Fibroblast of lung (primary cell): ENCODE results near the gene HECTD4. TPM values are rescaled to one million over a fixed set of nuclear protein-coding genes. Genes with fewer than 3 reads are reported as not detected.

Experiments
- DNase-seq, 2 donors: peaks; one replicate each; pipeline versions ENCODE4 v3.0.0 to v3.0.0-alpha.2; 2010; ENCODE audit warnings: low read depth in 2 of 2
- H2AFZ ChIP-seq: 2 replicates; pipeline ENCODE4 v1.5.1; 2012; ENCODE audit warnings: low read length, control low read depth, inconsistent platforms
- H3K27ac ChIP-seq: 2 replicates; pipeline ENCODE4 v1.5.1; 2011; ENCODE audit warnings: low read length, control low read depth; ENCODE audit not compliant: insufficient read depth
- H3K27me3 ChIP-seq: 2 replicates; pipeline ENCODE4 v1.5.1; 2011; ENCODE audit warnings: mild to moderate bottlenecking, low read length; ENCODE audit not compliant: control insufficient read depth, insufficient read depth
- H3K36me3 ChIP-seq: 2 replicates; pipeline ENCODE4 v1.5.1; 2011; ENCODE audit warnings: low read length; ENCODE audit not compliant: control insufficient read depth, insufficient read depth
- H3K4me1 ChIP-seq: 2 replicates; pipeline ENCODE4 v1.5.1; 2011; ENCODE audit warnings: low read length; ENCODE audit not compliant: control insufficient read depth, insufficient read depth; ENCODE audit errors: extremely low read depth
- H3K4me2 ChIP-seq: 2 replicates; pipeline ENCODE4 v1.5.1; 2011; ENCODE audit warnings: low read length, control low read depth; ENCODE audit not compliant: insufficient read depth; ENCODE audit errors: extremely low read depth
- H3K4me3 ChIP-seq, 4 experiments: fragments of 200-600 bp in 1 of 4; sonication (generic) in 1 of 4; replicated peaks in 1 of 4; 2 replicates each; pipeline ENCODE4 v1.5.1; 2011 to 2016; ENCODE audit warnings: low read length in 4 of 4, low read depth in 3 of 4, mild to moderate bottlenecking in 3 of 4, control low read depth in 2 of 4, inconsistent platforms in 1 of 4, mixed read lengths in 1 of 4; ENCODE audit not compliant: insufficient read depth in 1 of 4; ENCODE audit errors: control extremely low read depth in 1 of 4
- H3K79me2 ChIP-seq: 2 replicates; pipeline ENCODE4 v1.5.1; 2012; ENCODE audit warnings: mild to moderate bottlenecking, low read length, inconsistent platforms; ENCODE audit not compliant: control insufficient read depth, insufficient read depth
- H3K9ac ChIP-seq: 2 replicates; pipeline ENCODE4 v1.5.1; 2011; ENCODE audit warnings: mild to moderate bottlenecking, low read length, control low read depth; ENCODE audit not compliant: insufficient read depth
- H3K9me3 ChIP-seq: 2 replicates; pipeline ENCODE4 v1.5.1; 2012; ENCODE audit warnings: low read depth, low read length; ENCODE audit not compliant: control insufficient read depth, insufficient read depth
- H4K20me1 ChIP-seq: 2 replicates; pipeline ENCODE4 v1.5.1; 2011; ENCODE audit warnings: low read length; ENCODE audit not compliant: control insufficient read depth, insufficient read depth; ENCODE audit errors: extremely low read depth
- CTCF ChIP-seq, 2 donors: IDR thresholded peaks in 1 of 2; conservative IDR thresholded peaks in 1 of 2; 1 replicate in 1 of 2; 2 replicates in 1 of 2; pipeline ENCODE4 v1.5.1; 2011 to 2012; ENCODE audit warnings: low read length in 2 of 2, control low read depth in 1 of 2, inconsistent platforms in 1 of 2, low read depth in 1 of 2, mild to moderate bottlenecking in 1 of 2
- EZH2 ChIP-seq: IDR thresholded peaks from 2 replicates; pipeline ENCODE4 v1.5.1; 2012; ENCODE audit warnings: low read length, control low read depth, mild to moderate bottlenecking; ENCODE audit errors: missing control alignments
- polyA plus RNA-seq, 2 donors: library from polyadenylated mRNA; depleted of rRNA in 1 of 2; stranded (reverse) in 1 of 2; unstranded in 1 of 2; fragments of >200 nt; gene quantifications; 2 replicates each; pipeline ENCODE4 v1.2.1, GENCODE V29; 2011 to 2012; ENCODE audit warnings: missing spikeins in 1 of 2
- total RNA-seq: library from RNA; depleted of rRNA; stranded (reverse); fragments of >200 nt; gene quantifications from 2 replicates; pipeline ENCODE4 v1.2.1, GENCODE V29; 2014

HECTD4 gene
- total and polyA plus RNA-seq, 2 donors (not counting 1 experiment from before 2014, with no cell fraction given): 5.1 to 31.7 TPM

- TF ChIP-seq EZH2: no peak
- TF ChIP-seq CTCF (conservative IDR thresholded peaks at IDR 0.05 in 1 of 2, IDR thresholded peaks at IDR 0.05 in 1 of 2; ENCODE audit: low read depth in 1 of 2, low read length in 2 of 2): no peak
- Histone ChIP-seq H3K9ac (no peak overlapping the region), H3K79me2 (no peaks in the 10 kb centered on the region), H3K4me3 (no peak overlapping the region), H3K27ac (no peak overlapping the region), H3K4me2 (no peak overlapping the region), H3K27me3 (no peaks in the 10 kb centered on the region), H3K9me3 (no peaks in the 10 kb centered on the region), H3K4me1 (no peaks in the 10 kb centered on the region), H4K20me1 (no peaks in the 10 kb centered on the region), H2AFZ (no peak overlapping the region), H3K36me3 (peaks cover 17% of the 10 kb centered on the region)
- DNase-seq: no peak
Measured at GRCh38 chr12:112196196-112196875, 185.9 kb downstream of the HECTD4 start.

- peaks cover 19% of the 10 kb centered on the region for H3K36me3 ChIP-seq
- no peak overlapping the region for H2AFZ ChIP-seq
- no peaks in the 10 kb centered on the region for H4K20me1 ChIP-seq
- no peaks in the 10 kb centered on the region for H3K9me3 ChIP-seq
- no peaks in the 10 kb centered on the region for H3K79me2 ChIP-seq
- H3K4me1 ChIP-seq: no peaks in the 10 kb centered on the region
- DNase-seq: no peak
- TF ChIP-seq CTCF (conservative IDR thresholded peaks at IDR 0.05 in 1 of 2, IDR thresholded peaks at IDR 0.05 in 1 of 2; ENCODE audit: low read depth in 1 of 2, low read length in 2 of 2) (no peak), EZH2 (no peak)
- no peak overlapping the region for H3K4me2 ChIP-seq
- H3K27ac ChIP-seq: no peak overlapping the region
- H3K27me3 ChIP-seq: no peaks in the 10 kb centered on the region
- no peak overlapping the region for H3K4me3 ChIP-seq
- no peak overlapping the region for H3K9ac ChIP-seq
Measured at GRCh38 chr12:112194601-112195247, 187.5 kb downstream of the HECTD4 start.

DNA sequence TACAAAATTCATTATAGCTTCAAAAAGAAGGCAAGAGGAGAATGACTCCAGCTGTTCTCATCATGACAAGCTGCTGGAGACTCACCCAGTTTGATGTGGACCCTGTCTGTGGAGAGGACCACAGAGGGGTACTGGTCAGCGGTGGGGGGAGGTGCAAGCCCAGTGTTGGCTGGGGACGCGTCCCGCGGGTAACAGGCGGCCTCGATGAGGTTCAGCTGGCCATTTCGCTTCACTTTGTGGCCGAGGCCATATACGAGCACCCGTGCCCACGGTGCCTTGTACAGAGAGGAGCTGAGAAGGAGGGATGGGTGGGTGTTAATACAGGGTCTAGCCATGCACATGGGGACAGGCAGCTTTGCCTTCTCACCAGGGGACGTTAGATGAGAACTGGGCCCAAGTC lies 189.8 kb downstream of the HECTD4 start:
- Histone ChIP-seq H2AFZ (no peak overlapping the region), H3K9me3 (no peaks in the 10 kb centered on the region), H3K9ac (no peak overlapping the region), H3K27ac (no peak overlapping the region), H3K27me3 (no peaks in the 10 kb centered on the region), H4K20me1 (no peaks in the 10 kb centered on the region), H3K4me3 (no peak overlapping the region), H3K4me1 (no peaks in the 10 kb centered on the region), H3K79me2 (no peaks in the 10 kb centered on the region), H3K36me3 (peaks cover 19% of the 10 kb centered on the region), H3K4me2 (no peak overlapping the region)
- TF ChIP-seq CTCF (conservative IDR thresholded peaks at IDR 0.05 in 1 of 2, IDR thresholded peaks at IDR 0.05 in 1 of 2; ENCODE audit: low read depth in 1 of 2, low read length in 2 of 2) (no peak), EZH2 (no peak)
- no peak for DNase-seq
